Thyroid gland (tissue), 4 donors: ENCODE measurements around the gene E4F1.

Experiments
- CTCF ChIP-seq, 6 experiments: fragments of 200-600 bp in 3 of 6; fragments of 450-650 bp in 3 of 6; sonication (generic) in 3 of 6; IDR thresholded peaks; one replicate each; pipeline ENCODE4 v1.5.1; 2016 to 2019; ENCODE audit warnings: antibody characterized with exemption in 6 of 6, mild to moderate bottlenecking in 2 of 6, inconsistent platforms in 1 of 6, moderate library complexity in 1 of 6
- POLR2A ChIP-seq, 2 donors: fragments of 450-650 bp; IDR thresholded peaks; one replicate each; pipeline ENCODE4 v1.6.1; 2017; ENCODE audit warnings: antibody characterized with exemption in 2 of 2, mild to moderate bottlenecking in 2 of 2, moderate library complexity in 1 of 2

- no peak for TF ChIP-seq CTCF (IDR thresholded peaks at IDR 0.05)
- no peak for TF ChIP-seq POLR2A (IDR thresholded peaks at IDR 0.05)
Observed at GRCh38 chr16:2208772-2209171, 14.6 kb upstream of the E4F1 start.
